Stomach (tissue), 9 donors: Measurements from ENCODE around the gene MED12L. TPM values are rescaled to one million over a fixed set of nuclear protein-coding genes. Genes with fewer than 3 reads are reported as not detected.

Experiments
- DNase-seq, 2 donors: peaks; one replicate each; pipeline versions ENCODE4 v3.0.0 to v3.0.0-alpha.2; 2013 to 2019
- H3K27ac ChIP-seq, 5 donors: fragments of 200-600 bp in 4 of 5; sonication (generic) in 4 of 5; one replicate each; pipeline ENCODE4 v1.5.1; 2013 to 2019; ENCODE audit warnings: mild to moderate bottlenecking in 1 of 5, moderate library complexity in 1 of 5
- H3K27me3 ChIP-seq, 3 donors: fragments of 200-600 bp; sonication (generic); one replicate each; pipeline ENCODE4 v1.5.1; 2017 to 2019; ENCODE audit warnings: mixed run types in 1 of 3
- H3K36me3 ChIP-seq, 4 donors: fragments of 200-600 bp; sonication (generic); 1 replicate in 3 of 4; 2 replicates in 1 of 4; pipeline ENCODE4 v1.5.1; 2016 to 2019
- H3K4me1 ChIP-seq, 4 donors: fragments of 200-600 bp; sonication (generic); one replicate each; pipeline ENCODE4 v1.5.1; 2016 to 2019
- H3K4me3 ChIP-seq, 4 donors: fragments of 200-600 bp; sonication (generic) in 3 of 4; one replicate each; pipeline ENCODE4 v1.5.1; 2016 to 2019; ENCODE audit warnings: mild to moderate bottlenecking in 1 of 4
- H3K9me3 ChIP-seq, 4 donors: fragments of 200-600 bp; sonication (generic); one replicate each; pipeline ENCODE4 v1.5.1; 2016 to 2019
- EP300 ChIP-seq: sonication (generic); formaldehyde crosslinking; IDR thresholded peaks from one replicate; pipeline ENCODE4 v1.6.1; 2017; ENCODE audit warnings: antibody characterized with exemption
- POLR2A ChIP-seq, 4 donors: fragments of 450-650 bp; IDR thresholded peaks; one replicate each; pipeline ENCODE4 v1.6.1; 2016; ENCODE audit warnings: antibody characterized with exemption in 4 of 4, control low read depth in 2 of 4, mild to moderate bottlenecking in 1 of 4, moderate library complexity in 1 of 4
- POLR2AphosphoS5 ChIP-seq, 3 donors: sonication (generic); formaldehyde crosslinking; IDR thresholded peaks; one replicate each; pipeline ENCODE4 v1.6.1; 2016; ENCODE audit warnings: antibody characterized with exemption in 3 of 3
- WGBS, 5 donors: extraction: QIAGEN DNeasy Blood & Tissue Kit in 3 of 5; methylation state at CpG; one replicate each; pipeline versions ENCODE4 v1.1.5 to v1.1.7; 2013 to 2018; 5-methylcytosine and 5-hydroxymethylcytosine counted together
- intact Hi-C: fragments of 100-400 bp; cut with DNase I; formaldehyde crosslinking; loops from one replicate; pipeline ENCODE4 v1.15.1; 2023; ENCODE audit warnings: low total_unique reads
- polyA plus RNA-seq, 3 donors: library from polyadenylated mRNA; stranded (reverse); fragments of 200-250 nt; gene quantifications; one replicate each; pipeline ENCODE4 v1.2.3, GENCODE V29; 2013
- total RNA-seq, 5 donors: library from RNA; depleted of rRNA; stranded (reverse); fragments of >200 nt; gene quantifications; one replicate each; pipeline versions ENCODE4 v1.1.0 to v1.2.3, GENCODE V29; 2014 to 2016
- TF ChIP-seq, protein P1 (sequence below), 7 experiments: fragments of 450-650 bp in 4 of 7; fragments of 200-600 bp in 3 of 7; sonication (generic) in 3 of 7; IDR thresholded peaks; one replicate each; pipeline ENCODE4 v1.5.1; 2016 to 2019; ENCODE audit warnings: antibody characterized with exemption in 7 of 7, control low read depth in 2 of 7, mild to moderate bottlenecking in 1 of 7
- donor health status: healthy with polysubstance abuse.
- donor health status: Bipolar disorder and iron deficiency.
- donor health status: healthy.

Gene MED12L
- total and polyA plus RNA-seq, 8 donors = 0.06 to 2.9 (median 0.36) TPM; not detected in 2

DNA sequence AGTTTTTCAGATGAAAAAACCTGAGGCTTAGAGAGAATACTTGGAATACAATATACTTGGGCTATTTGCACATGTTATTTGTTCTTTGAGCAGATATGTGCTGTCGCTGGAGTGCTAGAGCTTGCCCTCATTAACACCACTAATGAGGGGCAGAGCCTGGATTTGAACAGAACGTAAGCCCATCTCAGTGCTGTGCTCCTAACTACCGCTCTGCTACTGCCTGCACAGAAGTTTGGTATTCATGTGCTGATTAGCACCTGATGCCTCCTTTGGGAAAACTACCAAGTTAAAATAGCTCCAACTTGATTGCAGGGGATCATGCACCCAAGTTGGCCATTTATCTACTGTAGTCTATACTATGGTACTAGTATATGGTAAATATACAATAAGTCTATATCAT is 227.5 kb downstream of the MED12L start:
- Histone ChIP-seq H3K36me3 (no peaks in the 10 kb centered on the region), H3K9me3 (no peaks in the 10 kb centered on the region), H3K4me1 (no peaks in the 10 kb centered on the region), H3K4me3 (no peak overlapping the region), H3K27ac (no peak overlapping the region), H3K27me3 (no peaks in the 10 kb centered on the region)
- intact Hi-C loops = no loop called here
- WGBS, 5 donors = 67 to 81% (median 73%) methylated on average over 3 of the region's 3 CpGs
- DNase-seq = no peak
- no peak for TF ChIP-seq POLR2AphosphoS5 (IDR thresholded peaks at IDR 0.05)
- no peak for TF ChIP-seq EP300
- no peak for TF ChIP-seq POLR2A (IDR thresholded peaks at IDR 0.05)
- TF ChIP-seq, protein P1, sequence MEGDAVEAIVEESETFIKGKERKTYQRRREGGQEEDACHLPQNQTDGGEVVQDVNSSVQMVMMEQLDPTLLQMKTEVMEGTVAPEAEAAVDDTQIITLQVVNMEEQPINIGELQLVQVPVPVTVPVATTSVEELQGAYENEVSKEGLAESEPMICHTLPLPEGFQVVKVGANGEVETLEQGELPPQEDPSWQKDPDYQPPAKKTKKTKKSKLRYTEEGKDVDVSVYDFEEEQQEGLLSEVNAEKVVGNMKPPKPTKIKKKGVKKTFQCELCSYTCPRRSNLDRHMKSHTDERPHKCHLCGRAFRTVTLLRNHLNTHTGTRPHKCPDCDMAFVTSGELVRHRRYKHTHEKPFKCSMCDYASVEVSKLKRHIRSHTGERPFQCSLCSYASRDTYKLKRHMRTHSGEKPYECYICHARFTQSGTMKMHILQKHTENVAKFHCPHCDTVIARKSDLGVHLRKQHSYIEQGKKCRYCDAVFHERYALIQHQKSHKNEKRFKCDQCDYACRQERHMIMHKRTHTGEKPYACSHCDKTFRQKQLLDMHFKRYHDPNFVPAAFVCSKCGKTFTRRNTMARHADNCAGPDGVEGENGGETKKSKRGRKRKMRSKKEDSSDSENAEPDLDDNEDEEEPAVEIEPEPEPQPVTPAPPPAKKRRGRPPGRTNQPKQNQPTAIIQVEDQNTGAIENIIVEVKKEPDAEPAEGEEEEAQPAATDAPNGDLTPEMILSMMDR (IDR thresholded peaks at IDR 0.05) = no peak

DNA sequence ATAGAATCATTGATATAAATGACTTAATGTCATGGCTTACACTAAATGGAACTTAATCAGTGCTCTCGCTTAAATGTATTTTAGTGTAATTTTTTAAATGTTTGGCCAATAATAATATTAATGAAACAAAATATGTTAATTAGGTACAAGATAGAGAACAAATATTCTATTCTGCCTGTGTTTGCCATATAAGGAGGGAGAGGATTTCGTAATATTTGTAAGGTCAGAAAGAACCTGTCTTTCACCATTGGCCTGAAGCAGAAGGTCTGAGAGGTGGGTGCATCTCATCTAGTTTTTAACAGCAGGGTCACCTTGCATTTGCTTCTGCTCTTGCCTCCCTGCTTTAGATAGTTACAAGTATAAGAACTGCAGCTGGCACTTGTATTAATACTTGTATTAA is 228.7 kb downstream of the MED12L start:
- Histone ChIP-seq H3K27me3 (no peaks in the 10 kb centered on the region), H3K36me3 (no peaks in the 10 kb centered on the region), H3K4me1 (no peaks in the 10 kb centered on the region), H3K4me3 (no peak overlapping the region), H3K9me3 (no peaks in the 10 kb centered on the region), H3K27ac (no peak overlapping the region)
- no peak for DNase-seq
- intact Hi-C loops = no loop called here
- 77 to 96% (median 91%) methylated on average over 2 of the region's 2 CpGs for WGBS, 5 donors
- no peak for TF ChIP-seq POLR2AphosphoS5 (IDR thresholded peaks at IDR 0.05)
- TF ChIP-seq POLR2A (IDR thresholded peaks at IDR 0.05) = no peak
- TF ChIP-seq EP300 = no peak
- TF ChIP-seq, protein P1 (IDR thresholded peaks at IDR 0.05) = no peak

DNA sequence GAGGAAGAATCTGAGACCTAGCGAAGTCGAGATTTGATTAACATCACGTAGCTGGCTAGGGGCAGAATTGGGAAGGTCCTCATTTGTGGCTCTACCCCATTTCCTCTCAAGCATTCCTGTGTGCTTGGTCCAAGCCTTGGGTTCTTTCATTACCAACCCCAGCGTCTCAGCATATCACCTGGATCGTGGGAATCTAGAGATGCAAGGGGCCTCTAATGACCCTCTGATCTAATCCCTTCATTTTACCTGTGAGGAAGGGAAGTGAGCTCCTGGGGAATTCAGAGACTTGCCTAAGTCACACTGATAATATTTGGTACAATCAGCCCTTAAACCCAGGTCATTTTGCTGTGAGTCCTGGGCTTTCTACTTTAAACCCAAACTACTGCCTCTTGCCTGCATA is 229.1 kb downstream of the MED12L start:
- 92 to 97% (median 96%) methylated on average over 5 of the region's 5 CpGs for WGBS, 5 donors
- H3K9me3 ChIP-seq = no peaks in the 10 kb centered on the region
- intact Hi-C loops = no loop called here

DNA sequence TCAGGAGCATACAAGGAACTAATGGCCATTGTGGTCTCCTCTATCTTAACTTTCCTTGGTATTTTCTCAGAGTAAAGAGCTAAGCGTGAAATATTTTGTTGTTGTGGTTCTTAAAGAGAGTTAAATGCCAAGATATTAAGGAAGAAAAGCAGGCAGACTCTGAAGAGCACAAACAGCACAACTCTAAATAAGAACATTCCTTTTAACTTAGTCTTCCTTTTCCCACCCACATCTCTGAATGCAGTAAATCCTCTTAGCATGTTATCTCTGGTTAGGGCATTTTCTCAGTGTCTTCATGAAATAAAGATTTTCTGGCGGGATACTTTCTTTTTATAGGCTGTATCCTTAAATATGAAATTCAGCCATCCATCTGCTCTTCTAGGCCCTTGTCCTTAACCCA is 229.7 kb downstream of the MED12L start:
- no peak overlapping the region for H3K4me3 ChIP-seq
- no peaks in the 10 kb centered on the region for H3K36me3 ChIP-seq
- 74 to 96% (median 91%) methylated on average over 2 of the region's 2 CpGs for whole genome bisulfite sequencing, 5 donors
- DNase-seq = no peak
- H3K27me3 ChIP-seq = no peaks in the 10 kb centered on the region
- TF ChIP-seq, protein P1 (IDR thresholded peaks at IDR 0.05) = no peak
- TF ChIP-seq POLR2A (IDR thresholded peaks at IDR 0.05) (no peak), EP300 (no peak), POLR2AphosphoS5 (IDR thresholded peaks at IDR 0.05) (no peak)
- no peak overlapping the region for H3K27ac ChIP-seq
- no peaks in the 10 kb centered on the region for H3K4me1 ChIP-seq
- intact Hi-C loops = no loop called here
- no peaks in the 10 kb centered on the region for H3K9me3 ChIP-seq

More for the DNA sequence above, 229.1 kb downstream of the MED12L start:
- H3K36me3 ChIP-seq = no peaks in the 10 kb centered on the region
- no peaks in the 10 kb centered on the region for H3K4me1 ChIP-seq
- no peak overlapping the region for H3K4me3 ChIP-seq
- no peak overlapping the region for H3K27ac ChIP-seq
- TF ChIP-seq POLR2AphosphoS5 (IDR thresholded peaks at IDR 0.05) = no peak
- no peak for TF ChIP-seq POLR2A (IDR thresholded peaks at IDR 0.05)
- no peak for TF ChIP-seq EP300
- TF ChIP-seq, protein P1 (IDR thresholded peaks at IDR 0.05) = no peak
- no peaks in the 10 kb centered on the region for H3K27me3 ChIP-seq
- DNase-seq = no peak
